ENCODE data around the gene DPP4.
A peak's percentile ranks its signal among the peaks of the same experiment; 100 is the strongest.

Gene DPP4

DNA sequence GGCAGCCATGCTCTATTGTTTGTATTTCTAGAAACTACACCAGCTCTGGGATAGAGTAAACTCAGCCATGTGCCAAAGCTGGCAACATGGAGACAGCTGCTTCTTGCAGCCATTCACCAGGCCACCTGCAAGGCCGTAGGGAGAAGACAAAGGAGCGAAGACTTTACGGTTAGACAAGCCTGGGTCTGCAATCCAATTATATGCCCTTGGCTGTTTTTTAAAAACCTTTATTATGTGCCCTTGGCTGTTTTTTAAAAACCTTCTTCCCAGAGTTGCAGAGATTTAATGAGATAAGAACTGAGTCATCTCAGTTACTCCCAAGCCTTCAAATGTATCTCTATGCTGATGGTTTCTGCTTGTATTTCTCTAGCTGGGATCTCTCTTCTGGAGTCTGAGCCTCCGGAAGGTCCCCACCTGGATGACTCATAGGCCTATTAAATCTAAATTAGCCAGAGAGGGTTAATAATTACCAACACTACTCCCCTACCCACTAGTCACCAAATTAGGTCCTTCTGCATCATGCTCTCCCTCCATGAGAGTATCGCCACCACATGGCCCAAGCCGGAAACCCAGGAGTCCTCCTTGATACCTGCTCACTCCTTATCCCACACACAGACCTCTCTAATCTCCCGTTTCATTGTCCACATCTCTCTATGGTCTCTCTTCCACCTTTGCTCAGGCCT lies 17.5 kb upstream of the DPP4 start:
- Histone ChIP-seq H3K4me3 (ENCODE audit: low read depth, low read length) (no peak overlapping the region), H3K9me3 (ENCODE audit: control insufficient read depth, insufficient read depth, low read depth, low read length) (no peaks in the 10 kb centered on the region), H3K4me1 (ENCODE audit: control insufficient read depth, insufficient read depth, low read length) (no peaks in the 10 kb centered on the region), H3K27ac (ENCODE audit: extremely low read depth, low read depth, low read length) (no peak overlapping the region), H3K36me3 (ENCODE audit: control insufficient read depth in 2 of 2, insufficient read depth in 1 of 2, low read length in 2 of 2) (no peaks in the 10 kb centered on the region)
- TF ChIP-seq ZNF654 (tag by site-specific recombination; IDR thresholded peaks at IDR 0.05; ENCODE audit: low read depth) (peak; percentile 15; the same call in 1 of the 2 replicates), GLI2 (tag by site-specific recombination; IDR thresholded peaks at IDR 0.05; ENCODE audit: borderline replicate concordance, low read depth) (no peak)
- POLR2A ChIA-PET, result interaction anchor here (0.6 kb wide), 1 partner anchor 328 kb away, joined by 4 read pairs; no protein-coding TSS in a partner anchor
- CTCF ChIA-PET, result interaction anchor here (1.1 kb wide), 1 partner anchor 91 kb away, joined by 3 read pairs; no protein-coding TSS in a partner anchor

DNA sequence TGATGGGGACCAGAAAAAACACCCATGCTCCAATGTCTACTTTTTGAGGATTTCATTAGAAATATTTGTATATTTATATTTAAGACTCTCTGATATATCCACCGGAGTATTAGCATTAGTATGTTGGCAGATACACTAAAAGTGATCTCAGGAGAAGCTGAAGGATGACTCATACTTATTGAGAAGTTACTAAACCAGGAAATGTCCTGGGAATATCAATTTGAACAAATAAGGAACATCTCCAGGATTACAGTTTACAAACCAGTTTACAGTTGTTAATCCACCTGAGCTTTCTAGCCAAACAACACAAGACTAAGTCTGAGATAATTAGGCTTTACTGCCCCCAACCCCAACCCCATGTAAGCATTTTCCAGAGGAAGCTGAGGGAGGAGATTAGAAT lies 16.1 kb upstream of the DPP4 start:
- Histone ChIP-seq H3K36me3 (ENCODE audit: control insufficient read depth in 2 of 2, insufficient read depth in 1 of 2, low read length in 2 of 2) (no peaks in the 10 kb centered on the region), H3K4me3 (ENCODE audit: low read depth, low read length) (no peak overlapping the region), H3K9me3 (ENCODE audit: control insufficient read depth, insufficient read depth, low read depth, low read length) (no peaks in the 10 kb centered on the region), H3K4me1 (ENCODE audit: control insufficient read depth, insufficient read depth, low read length) (no peaks in the 10 kb centered on the region), H3K27ac (ENCODE audit: extremely low read depth, low read depth, low read length) (no peak overlapping the region)
- TF ChIP-seq TRIM28 (IDR thresholded peaks at IDR 0.05; ENCODE audit: borderline replicate concordance, low read length) (no peak), ZNF792 (tag by site-specific recombination; IDR thresholded peaks at IDR 0.05) (no peak), ZFHX2 (tag by site-specific recombination; conservative IDR thresholded peaks at IDR 0.05) (no peak), ZNF776 (tag by site-specific recombination; IDR thresholded peaks at IDR 0.05; ENCODE audit: borderline replicate concordance) (no peak), KLF16 (tag by site-specific recombination; IDR thresholded peaks at IDR 0.05) (no peak)
- TF ChIP-seq, protein P1, sequence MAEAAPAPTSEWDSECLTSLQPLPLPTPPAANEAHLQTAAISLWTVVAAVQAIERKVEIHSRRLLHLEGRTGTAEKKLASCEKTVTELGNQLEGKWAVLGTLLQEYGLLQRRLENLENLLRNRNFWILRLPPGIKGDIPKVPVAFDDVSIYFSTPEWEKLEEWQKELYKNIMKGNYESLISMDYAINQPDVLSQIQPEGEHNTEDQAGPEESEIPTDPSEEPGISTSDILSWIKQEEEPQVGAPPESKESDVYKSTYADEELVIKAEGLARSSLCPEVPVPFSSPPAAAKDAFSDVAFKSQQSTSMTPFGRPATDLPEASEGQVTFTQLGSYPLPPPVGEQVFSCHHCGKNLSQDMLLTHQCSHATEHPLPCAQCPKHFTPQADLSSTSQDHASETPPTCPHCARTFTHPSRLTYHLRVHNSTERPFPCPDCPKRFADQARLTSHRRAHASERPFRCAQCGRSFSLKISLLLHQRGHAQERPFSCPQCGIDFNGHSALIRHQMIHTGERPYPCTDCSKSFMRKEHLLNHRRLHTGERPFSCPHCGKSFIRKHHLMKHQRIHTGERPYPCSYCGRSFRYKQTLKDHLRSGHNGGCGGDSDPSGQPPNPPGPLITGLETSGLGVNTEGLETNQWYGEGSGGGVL (tag by site-specific recombination; IDR thresholded peaks at IDR 0.05), result no peak
- TF ChIP-seq, protein P2, sequence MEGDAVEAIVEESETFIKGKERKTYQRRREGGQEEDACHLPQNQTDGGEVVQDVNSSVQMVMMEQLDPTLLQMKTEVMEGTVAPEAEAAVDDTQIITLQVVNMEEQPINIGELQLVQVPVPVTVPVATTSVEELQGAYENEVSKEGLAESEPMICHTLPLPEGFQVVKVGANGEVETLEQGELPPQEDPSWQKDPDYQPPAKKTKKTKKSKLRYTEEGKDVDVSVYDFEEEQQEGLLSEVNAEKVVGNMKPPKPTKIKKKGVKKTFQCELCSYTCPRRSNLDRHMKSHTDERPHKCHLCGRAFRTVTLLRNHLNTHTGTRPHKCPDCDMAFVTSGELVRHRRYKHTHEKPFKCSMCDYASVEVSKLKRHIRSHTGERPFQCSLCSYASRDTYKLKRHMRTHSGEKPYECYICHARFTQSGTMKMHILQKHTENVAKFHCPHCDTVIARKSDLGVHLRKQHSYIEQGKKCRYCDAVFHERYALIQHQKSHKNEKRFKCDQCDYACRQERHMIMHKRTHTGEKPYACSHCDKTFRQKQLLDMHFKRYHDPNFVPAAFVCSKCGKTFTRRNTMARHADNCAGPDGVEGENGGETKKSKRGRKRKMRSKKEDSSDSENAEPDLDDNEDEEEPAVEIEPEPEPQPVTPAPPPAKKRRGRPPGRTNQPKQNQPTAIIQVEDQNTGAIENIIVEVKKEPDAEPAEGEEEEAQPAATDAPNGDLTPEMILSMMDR (tag by site-specific recombination; IDR thresholded peaks at IDR 0.05), result no peak
- CTCF ChIA-PET, result no interaction called here
- POLR2A ChIA-PET, result no interaction called here

DNA sequence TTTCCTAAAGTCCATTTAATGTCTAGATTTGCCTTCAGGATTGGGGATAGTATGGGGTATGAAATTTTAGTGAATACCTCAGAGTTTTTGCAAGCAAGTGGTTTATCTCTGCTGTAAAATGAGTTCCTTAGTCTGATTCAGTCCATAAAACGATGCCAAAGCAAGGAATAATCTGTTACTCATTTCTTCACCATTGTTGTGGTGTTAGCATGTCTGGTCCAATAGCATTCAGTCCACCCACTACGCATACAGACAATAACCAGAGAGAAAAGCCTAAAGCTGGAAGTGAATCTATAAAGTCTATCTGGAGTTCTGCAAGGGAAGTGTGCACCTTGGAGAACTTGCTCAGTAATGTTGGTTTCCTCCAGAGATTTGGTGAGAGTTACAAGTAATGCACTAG lies 12.9 kb upstream of the DPP4 start:
- Histone ChIP-seq H3K36me3 (ENCODE audit: control insufficient read depth in 2 of 2, insufficient read depth in 1 of 2, low read length in 2 of 2) (no peaks in the 10 kb centered on the region), H3K9me3 (ENCODE audit: control insufficient read depth, insufficient read depth, low read depth, low read length) (no peaks in the 10 kb centered on the region), H3K27ac (ENCODE audit: extremely low read depth, low read depth, low read length) (no peak overlapping the region), H3K4me3 (ENCODE audit: low read depth, low read length) (no peak overlapping the region), H3K4me1 (ENCODE audit: control insufficient read depth, insufficient read depth, low read length) (no peaks in the 10 kb centered on the region)
- POLR2A ChIA-PET, result no interaction called here
- CTCF ChIA-PET, result no interaction called here
- TF ChIP-seq ZNF621 (tag by site-specific recombination; IDR thresholded peaks at IDR 0.05) (no peak), ZNF670 (tag by site-specific recombination; IDR thresholded peaks at IDR 0.05; ENCODE audit: low read depth) (no peak), ZNF610 (tag by site-specific recombination; IDR thresholded peaks at IDR 0.05; ENCODE audit: borderline replicate concordance) (no peak), ZFP37 (tag by site-specific recombination; IDR thresholded peaks at IDR 0.05) (no peak), ZNF658 (tag by site-specific recombination; IDR thresholded peaks at IDR 0.05) (no peak), MYNN (tag by site-specific recombination; IDR thresholded peaks at IDR 0.05; ENCODE audit: borderline replicate concordance) (no peak), PRDM4 (tag by site-specific recombination; IDR thresholded peaks at IDR 0.05) (no peak), ZNF133 (tag by site-specific recombination; IDR thresholded peaks at IDR 0.05) (no peak), MZF1 (tag by site-specific recombination; IDR thresholded peaks at IDR 0.05; ENCODE audit: borderline replicate concordance) (no peak)

Data from HEK293 (cell line).